H1 (cell line): ENCODE results near the gene RNF20. TPM values are rescaled to one million over a fixed set of nuclear protein-coding genes. Genes with fewer than 3 reads are reported as not detected.

Source experiments
- CTCF ChIA-PET: fragments of 300-600 bp; sonication (Branson Sonifier 250); formaldehyde crosslinking; loops from one replicate; lab custom pipeline; 2021; ENCODE audit not compliant: partially characterized antibody; lab: Charles Lee
- POLR2A ChIA-PET: fragments of 300-600 bp; sonication (Branson Sonifier 250); formaldehyde crosslinking; loops from one replicate; lab custom pipeline; 2021; ENCODE audit warnings: inconsistent platforms; ENCODE audit not compliant: partially characterized antibody; lab: Charles Lee
- DNase-seq, 2 experiments: peaks; one replicate each; pipeline versions ENCODE4 v3.0.0 to v3.0.0-alpha.2; 2010 to 2022; ENCODE audit warnings: low spot score in 2 of 2, low read depth in 1 of 2, mixed read lengths in 1 of 2
- FAIRE-seq: peaks from 2 replicates; lab custom pipeline; 2011; peaks lifted over from hg19 to GRCh38; lab: Jason Lieb, UNC
- H2AFZ ChIP-seq: 2 replicates; pipeline ENCODE4 v1.8.1; 2012; ENCODE audit warnings: low read length, inconsistent platforms
- H2AK5ac ChIP-seq: 2 replicates; pipeline ENCODE4 v1.6.1; 2013; ENCODE audit warnings: low read depth, low read length
- H2BK120ac ChIP-seq: replicated peaks from 2 replicates; pipeline ENCODE3; 2013; ENCODE audit warnings: low read depth, low read length, inconsistent platforms
- H2BK12ac ChIP-seq: 2 replicates; pipeline ENCODE4 v1.6.1; 2013; ENCODE audit warnings: low read depth, low read length
- H2BK15ac ChIP-seq: 2 replicates; pipeline ENCODE4 v1.6.1; 2013; ENCODE audit warnings: low read length
- H2BK20ac ChIP-seq: 2 replicates; pipeline ENCODE4 v1.6.1; 2013; ENCODE audit warnings: low read length
- H2BK5ac ChIP-seq: 2 replicates; pipeline ENCODE4 v1.6.1; 2013; ENCODE audit warnings: low read depth, low read length
- H3K14ac ChIP-seq: 2 replicates; pipeline ENCODE4 v1.6.1; 2013; ENCODE audit warnings: inconsistent platforms; ENCODE audit not compliant: insufficient read length
- H3K18ac ChIP-seq: 2 replicates; pipeline ENCODE4 v1.6.1; 2013; ENCODE audit warnings: low read length; ENCODE audit errors: extremely low read depth
- H3K23ac ChIP-seq: 2 replicates; pipeline ENCODE4 v1.6.1; 2013; ENCODE audit warnings: inconsistent platforms; ENCODE audit not compliant: insufficient read length
- H3K23me2 ChIP-seq: 2 replicates; pipeline ENCODE4 v1.6.1; 2013; ENCODE audit warnings: low read depth, low read length
- H3K27ac ChIP-seq: 2 replicates; pipeline ENCODE4 v1.6.1; 2011; ENCODE audit warnings: low read depth, low read length, inconsistent platforms
- H3K27me3 ChIP-seq, 4 experiments: replicated peaks in 1 of 4; 1 replicate in 1 of 4; 2 replicates in 3 of 4; pipeline versions ENCODE4 v1.6.1 to v1.8.1; 2011 to 2013; ENCODE audit warnings: low read length in 3 of 4, mild to moderate bottlenecking in 3 of 4, inconsistent platforms in 2 of 4, mixed read lengths in 2 of 4, moderate library complexity in 1 of 4; ENCODE audit not compliant: control insufficient read depth in 3 of 4, insufficient read depth in 3 of 4; ENCODE audit errors: extremely low read depth in 1 of 4
- H3K36me3 ChIP-seq, 4 experiments: 2 replicates each; pipeline versions ENCODE4 v1.6.1 to v1.8.1; 2011 to 2013; ENCODE audit warnings: mild to moderate bottlenecking in 4 of 4, low read length in 3 of 4, moderate library complexity in 2 of 4, control low read depth in 1 of 4, inconsistent platforms in 1 of 4; ENCODE audit not compliant: insufficient read depth in 4 of 4, control insufficient read depth in 2 of 4
- H3K4ac ChIP-seq: replicated peaks from 2 replicates; pipeline ENCODE3; 2013; ENCODE audit warnings: low read length, low read depth, mixed read lengths, inconsistent platforms; ENCODE audit not compliant: insufficient read length
- H3K4me1 ChIP-seq, 4 experiments: replicated peaks in 1 of 4; 1 replicate in 1 of 4; 2 replicates in 3 of 4; pipeline versions ENCODE4 v1.6.1 to v1.8.1; 2011 to 2013; ENCODE audit warnings: low read length in 3 of 4, inconsistent platforms in 2 of 4, mixed read lengths in 1 of 4; ENCODE audit not compliant: insufficient read depth in 4 of 4, control insufficient read depth in 3 of 4
- H3K4me2 ChIP-seq, 2 experiments: 2 replicates each; pipeline versions ENCODE4 v1.6.1 to v1.8.1; 2011 to 2013; ENCODE audit warnings: low read depth in 2 of 2, low read length in 2 of 2, control low read depth in 1 of 2, inconsistent platforms in 1 of 2, mild to moderate bottlenecking in 1 of 2; ENCODE audit not compliant: insufficient read depth in 1 of 2
- H3K4me3 ChIP-seq, 4 experiments: fragments of 200-600, 300-600 bp in 1 of 4; sonication (generic), shearing (Covaris generic), sonication (Bioruptor Twin) in 1 of 4; 2 replicates each; pipeline versions ENCODE4 v1.5.1 to v1.8.1; 2011 to 2016; ENCODE audit warnings: low read length in 4 of 4, low read depth in 3 of 4, control low read depth in 2 of 4, inconsistent platforms in 2 of 4, mild to moderate bottlenecking in 2 of 4, mixed read lengths in 1 of 4, moderate library complexity in 1 of 4; ENCODE audit not compliant: insufficient read depth in 2 of 4; ENCODE audit errors: extremely low read depth in 1 of 4
- H3K56ac ChIP-seq: replicated peaks from 2 replicates; pipeline ENCODE3; 2013; ENCODE audit warnings: low read depth, mild to moderate bottlenecking, mixed read lengths, low read length, inconsistent platforms; ENCODE audit not compliant: insufficient read length
- H3K79me1 ChIP-seq: 2 replicates; pipeline ENCODE4 v1.6.1; 2013; ENCODE audit warnings: low read depth, low read length, control low read depth
- H3K79me2 ChIP-seq, 2 experiments: 2 replicates each; pipeline versions ENCODE4 v1.6.1 to v1.8.1; 2012 to 2013; ENCODE audit warnings: low read length in 2 of 2, mild to moderate bottlenecking in 2 of 2, inconsistent platforms in 1 of 2; ENCODE audit not compliant: insufficient read depth in 2 of 2, control insufficient read depth in 1 of 2
- H3K9ac ChIP-seq, 4 experiments: replicated peaks in 1 of 4; 1 replicate in 1 of 4; 2 replicates in 3 of 4; pipeline versions ENCODE4 v1.6.1 to v1.8.1; 2011 to 2013; ENCODE audit warnings: low read depth in 3 of 4, low read length in 3 of 4, control low read depth in 2 of 4, mild to moderate bottlenecking in 2 of 4, moderate library complexity in 2 of 4, inconsistent platforms in 1 of 4; ENCODE audit errors: extremely low read depth in 1 of 4
- H3K9me3 ChIP-seq, 2 experiments: 2 replicates each; pipeline versions ENCODE4 v1.6.1 to v1.8.1; 2012 to 2013; ENCODE audit warnings: mild to moderate bottlenecking in 2 of 2, moderate library complexity in 2 of 2, control low read depth in 1 of 2, inconsistent platforms in 1 of 2, low read depth in 1 of 2, low read length in 1 of 2, mixed read lengths in 1 of 2; ENCODE audit not compliant: insufficient read depth in 2 of 2
- H4K20me1 ChIP-seq, 2 experiments: replicated peaks in 1 of 2; 2 replicates each; pipeline versions ENCODE3 to v1.8.1; 2011 to 2013; ENCODE audit warnings: inconsistent platforms in 2 of 2, low read length in 2 of 2, mild to moderate bottlenecking in 1 of 2; ENCODE audit not compliant: insufficient read depth in 2 of 2, control insufficient read depth in 1 of 2
- H4K5ac ChIP-seq: 2 replicates; pipeline ENCODE4 v1.6.1; 2013; ENCODE audit warnings: low read length, low read depth, mixed read lengths, inconsistent platforms; ENCODE audit not compliant: insufficient read length
- H4K8ac ChIP-seq: 2 replicates; pipeline ENCODE4 v1.8.0; 2013; ENCODE audit warnings: mild to moderate bottlenecking, moderate library complexity, low read length, inconsistent platforms; ENCODE audit not compliant: insufficient read depth; ENCODE audit errors: extremely low read depth
- H4K91ac ChIP-seq: replicated peaks from 2 replicates; pipeline ENCODE3; 2013; ENCODE audit warnings: low read length, mixed read lengths, inconsistent platforms; ENCODE audit not compliant: insufficient read length
- CBX5 ChIP-seq: fragments of 300-800, 300-1000 bp; sonication (generic); IDR thresholded peaks from 2 replicates; pipeline ENCODE4 v1.7.1; 2016; ENCODE audit warnings: antibody characterized with exemption, low read length, low read depth
- CBX8 ChIP-seq: fragments of 300-800, 300-1000 bp; sonication (generic); IDR thresholded peaks from 2 replicates; pipeline ENCODE4 v1.7.1; 2016; ENCODE audit warnings: low read depth, low read length, borderline replicate concordance
- CEBPB ChIP-seq: IDR thresholded peaks from 2 replicates; pipeline ENCODE4 v1.6.1; 2012; ENCODE audit warnings: low read depth, low read length
- CHD2 ChIP-seq: IDR thresholded peaks from 2 replicates; pipeline ENCODE4 v1.6.1; 2012; ENCODE audit warnings: low read length, improper control_type of control experiment
- EGR1 ChIP-seq: IDR thresholded peaks from 2 replicates; pipeline ENCODE4 v1.6.1; 2011; ENCODE audit warnings: low read depth, low read length, borderline replicate concordance
- EP300 ChIP-seq, 2 experiments: IDR thresholded peaks; 1 replicate in 1 of 2; 2 replicates in 1 of 2; pipeline ENCODE4 v1.6.1; 2011 to 2012; ENCODE audit warnings: low read depth in 2 of 2, low read length in 2 of 2, mild to moderate bottlenecking in 2 of 2, borderline replicate concordance in 1 of 2, inconsistent platforms in 1 of 2, moderate library complexity in 1 of 2
- JUND ChIP-seq: IDR thresholded peaks from 2 replicates; pipeline ENCODE4 v1.6.1; 2011; ENCODE audit warnings: mild to moderate bottlenecking, improper control_type of control experiment, low read length
- KDM4A ChIP-seq: IDR thresholded peaks from one replicate; pipeline ENCODE4 v1.7.1; 2012; ENCODE audit warnings: low read depth, mild to moderate bottlenecking, moderate library complexity, low read length, inconsistent platforms; ENCODE audit not compliant: severe bottlenecking
- NANOG ChIP-seq: IDR thresholded peaks from 2 replicates; pipeline ENCODE4 v1.6.1; 2011; ENCODE audit warnings: low read length, low read depth, mild to moderate bottlenecking, inconsistent platforms; ENCODE audit not compliant: insufficient read depth, poor library complexity, severe bottlenecking
- POLR2AphosphoS5 ChIP-seq: IDR thresholded peaks from 2 replicates; pipeline ENCODE4 v1.6.1; 2011; ENCODE audit warnings: low read depth, low read length
- POU5F1 ChIP-seq: IDR thresholded peaks from 2 replicates; pipeline ENCODE4 v1.6.1; 2011; ENCODE audit warnings: low read depth, mild to moderate bottlenecking, low read length, moderate library complexity
- RAD21 ChIP-seq, 2 experiments: IDR thresholded peaks in 1 of 2; conservative IDR thresholded peaks in 1 of 2; 2 replicates each; pipeline ENCODE4 v1.6.1; 2011; ENCODE audit warnings: low read depth in 2 of 2, low read length in 2 of 2, improper control_type of control experiment in 1 of 2, inconsistent platforms in 1 of 2, mild to moderate bottlenecking in 1 of 2, moderate library complexity in 1 of 2
- TEAD4 ChIP-seq: IDR thresholded peaks from 2 replicates; pipeline ENCODE4 v1.6.1; 2012; ENCODE audit warnings: low read depth, low read length, inconsistent platforms, mixed read lengths
- WGBS, 2 experiments: shearing (Covaris generic) in 1 of 2; methylation state at CpG; one replicate each; pipeline versions ENCODE4 v1.1.6 to v1.1.7; 2013 to 2015; ENCODE audit warnings: low lambda C conversion rate in 2 of 2, mixed read lengths in 2 of 2, inconsistent platforms in 1 of 2, low coverage in 1 of 2, missing lambda C conversion rate in 1 of 2; ENCODE audit not compliant: insufficient replicate concordance in 2 of 2, insufficient coverage in 1 of 2, insufficient read length in 1 of 2; ENCODE audit errors: extremely low coverage in 1 of 2, missing lambda C conversion rate in 1 of 2; 5-methylcytosine and 5-hydroxymethylcytosine counted together
- polyA plus RNA-seq, 7 experiments: library from polyadenylated mRNA; depleted of rRNA in 3 of 7; stranded (reverse) in 5 of 7; unstranded in 2 of 7; fragments of >200 nt in 5 of 7; fragments of 200-250 nt in 2 of 7; gene quantifications; 1 replicate in 5 of 7; 2 replicates in 1 of 7; 4 replicates in 1 of 7; pipeline versions ENCODE4 v1.2.1 to v1.2.3, GENCODE V29; 2011 to 2013; ENCODE audit warnings: missing spikeins in 2 of 7, mixed read lengths in 2 of 7
- total RNA-seq: library from RNA; stranded (reverse); fragmentation: NEBNext Ultra II Directional; extraction: Animal tissue kit (Norgen Biotek cat#: 25700); gene quantifications from 2 replicates; pipeline ENCODE4 v1.2.1, GENCODE V29; 2021

The RNF20 gene
- total and polyA plus RNA-seq, 2 of the 8 experiments (the other 6 are each of a cell fraction or from before 2014, with no cell fraction given), result 9.4 to 65.2 TPM

DNA sequence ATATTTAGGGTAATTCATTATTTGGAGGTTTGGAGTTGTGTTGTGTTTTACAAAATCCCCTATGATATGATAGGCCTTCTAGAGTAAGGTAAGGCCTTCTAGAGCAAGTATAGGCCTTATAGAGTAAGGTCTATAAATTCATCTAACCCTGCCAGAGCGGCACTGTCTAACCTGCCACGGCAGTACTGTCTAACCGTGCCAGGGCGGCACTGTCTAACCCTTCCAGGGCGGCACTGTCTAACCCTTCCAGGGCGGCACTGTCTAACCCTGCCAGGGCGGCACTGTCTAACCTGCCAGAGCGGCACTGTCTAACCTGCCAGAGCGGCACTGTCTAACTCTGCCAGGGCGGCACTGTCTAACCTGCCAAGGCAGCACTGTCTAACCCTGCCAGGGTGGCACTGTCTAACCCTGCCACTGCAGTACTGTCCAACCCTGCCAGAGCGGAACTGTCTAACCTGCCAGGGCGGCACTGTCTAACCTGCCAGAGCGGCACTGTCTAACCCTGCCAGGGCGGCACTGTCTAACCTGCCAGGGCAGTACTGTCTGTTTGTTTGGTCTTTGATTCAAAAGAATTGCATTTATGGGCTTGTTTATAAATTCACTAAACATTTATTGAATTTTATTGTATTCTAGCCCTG, 9.6 kb downstream of the RNF20 start:
- Histone ChIP-seq H3K27me3 (no peaks in the 10 kb centered on the region), H2BK12ac (no peak overlapping the region), H3K9me3 (no peaks in the 10 kb centered on the region), H2AK5ac (no peak overlapping the region), H4K5ac (no peak overlapping the region), H4K91ac (no peak overlapping the region), H3K4me2 (no peak overlapping the region), H3K18ac (no peak overlapping the region), H3K4me3 (no peak overlapping the region), H4K20me1 (peaks cover 0 to 11% of the 10 kb centered on the region in 2 experiments), H3K79me1 (no peaks in the 10 kb centered on the region), H3K4ac (no peak overlapping the region), H3K23ac (no peak overlapping the region), H2AFZ (no peak overlapping the region), H3K36me3 (peaks cover 7 to 62% (median 33%) of the 10 kb centered on the region in 4 experiments; a peak in 7 of 8 replicates), H3K9ac (no peak overlapping the region), H3K56ac (no peak overlapping the region), H3K4me1 (no peaks in the 10 kb centered on the region), H3K27ac (no peak overlapping the region), H2BK20ac (no peak overlapping the region), H2BK15ac (no peak overlapping the region), H3K79me2 (peaks cover 0 to 5% of the 10 kb centered on the region in 2 experiments; a peak in 1 of 4 replicates), H3K14ac (no peak overlapping the region), H2BK120ac (no peak overlapping the region), H4K8ac (no peak overlapping the region), H2BK5ac (no peak overlapping the region), H3K23me2 (no peaks in the 10 kb centered on the region; the same call in 1 of the 2 replicates)
- DNase-seq, result no peak
- FAIRE-seq, result no peak
- POLR2A ChIA-PET, result interaction anchor here (1.0 kb wide), 1 partner anchor 8 kb away, joined by 3 read pairs; no protein-coding TSS in a partner anchor
- CTCF ChIA-PET, result interaction anchor here (1.4 to 1.8 kb wide), 2 partner anchors 24 to 94 kb away, joined by 6 to 7 read pairs; no protein-coding TSS in a partner anchor
- WGBS, 2 experiments, result 94% methylated on average over 14 of the region's 14 CpGs; no CpG with 5 or more reads in 1 of the 2 experiments
- TF ChIP-seq RAD21 (IDR thresholded peaks at IDR 0.05 in 1 of 2, conservative IDR thresholded peaks at IDR 0.05 in 1 of 2; ENCODE audit: low read depth in 2 of 2, low read length in 2 of 2) (no peak), KDM4A (no peak), POU5F1 (no peak), CHD2 (no peak), NANOG (no peak), EP300 (IDR thresholded peaks at IDR 0.05; ENCODE audit: borderline replicate concordance in 1 of 2, low read depth in 2 of 2, low read length in 2 of 2) (no peak), CBX5 (no peak), JUND (no peak), CBX8 (no peak), CEBPB (no peak), TEAD4 (no peak), EGR1 (no peak), POLR2AphosphoS5 (no peak)
